Prostate gland (tissue), 2 donors: ENCODE data around the gene CFAP20DC. TPM values are rescaled to one million over a fixed set of nuclear protein-coding genes. Genes with fewer than 3 reads are reported as not detected.

ENCODE experiments used
- DNase-seq: peaks from one replicate; pipeline ENCODE4 v3.0.0-alpha.2; 2019; ENCODE audit warnings: low spot score
- H3K27ac ChIP-seq, 2 donors: fragments of 200-600 bp; sonication (generic); 2 replicates each; pipeline ENCODE4 v1.5.1; 2017 to 2019
- H3K27me3 ChIP-seq: fragments of 200-600 bp; sonication (generic); replicated peaks from 2 replicates; pipeline ENCODE4 v1.5.1; 2019; ENCODE audit not compliant: insufficient read depth
- H3K36me3 ChIP-seq, 2 donors: fragments of 200-600 bp; sonication (generic); 1 replicate in 1 of 2; 2 replicates in 1 of 2; pipeline versions ENCODE4 v1.5.1 to v1.8.1; 2017 to 2019
- H3K4me1 ChIP-seq: fragments of 200-600 bp; sonication (generic); replicated peaks from 2 replicates; pipeline ENCODE4 v1.5.1; 2019
- H3K4me3 ChIP-seq, 2 donors: fragments of 200-600 bp; sonication (generic); 2 replicates each; pipeline ENCODE4 v1.5.1; 2017 to 2019
- H3K9me3 ChIP-seq: fragments of 200-600 bp; sonication (generic); 2 replicates; pipeline ENCODE4 v1.5.1; 2017
- POLR2A ChIP-seq: fragments of 450-650 bp; IDR thresholded peaks from one replicate; pipeline ENCODE4 v1.6.1; 2016; ENCODE audit warnings: antibody characterized with exemption, mild to moderate bottlenecking
- POLR2AphosphoS5 ChIP-seq: sonication (generic); formaldehyde crosslinking; IDR thresholded peaks from one replicate; pipeline ENCODE4 v1.6.1; 2017; ENCODE audit warnings: antibody characterized with exemption
- WGBS: methylation state at CpG from one replicate; pipeline ENCODE4 v1.1.5; 2018; 5-methylcytosine and 5-hydroxymethylcytosine counted together
- intact Hi-C: fragments of 100-400 bp; cut with DNase I; formaldehyde crosslinking; loops from one replicate; pipeline ENCODE4 v1.14.2; 2022
- total RNA-seq, 2 donors: library from RNA; depleted of rRNA; stranded (reverse); fragments of >200 nt; gene quantifications; one replicate each; pipeline ENCODE4 v1.1.0, GENCODE V29; 2016
- TF ChIP-seq, protein P1 (sequence below), 4 experiments: fragments of 200-600 bp in 2 of 4; fragments of 450-650 bp in 2 of 4; sonication (generic) in 2 of 4; IDR thresholded peaks; 1 replicate in 3 of 4; 2 replicates in 1 of 4; pipeline ENCODE4 v1.5.1; 2016 to 2019; ENCODE audit warnings: antibody characterized with exemption in 4 of 4, mild to moderate bottlenecking in 2 of 4, moderate library complexity in 2 of 4

CFAP20DC gene
- total RNA-seq, 2 donors from 2014 or later, result 0.36 to 8.3 TPM

- 84% methylated on average over 2 of the region's 2 CpGs for WGBS
These were observed 6.4 kb downstream of the CFAP20DC start for GRCh38 chr3:59043391-59043790.

GRCh38 chr3:59040902-59041301, 8.9 kb downstream of the CFAP20DC start:
- Histone ChIP-seq H3K27ac (no peak overlapping the region), H3K4me1 (no peaks in the 10 kb centered on the region), H3K9me3 (no peaks in the 10 kb centered on the region), H3K4me3 (no peak overlapping the region), H3K27me3 (no peaks in the 10 kb centered on the region), H3K36me3 (no peaks in the 10 kb centered on the region)
- intact Hi-C loops, result no loop called here
- no peak for DNase-seq
- TF ChIP-seq POLR2AphosphoS5 (no peak), POLR2A (no peak)
- TF ChIP-seq, protein P1, sequence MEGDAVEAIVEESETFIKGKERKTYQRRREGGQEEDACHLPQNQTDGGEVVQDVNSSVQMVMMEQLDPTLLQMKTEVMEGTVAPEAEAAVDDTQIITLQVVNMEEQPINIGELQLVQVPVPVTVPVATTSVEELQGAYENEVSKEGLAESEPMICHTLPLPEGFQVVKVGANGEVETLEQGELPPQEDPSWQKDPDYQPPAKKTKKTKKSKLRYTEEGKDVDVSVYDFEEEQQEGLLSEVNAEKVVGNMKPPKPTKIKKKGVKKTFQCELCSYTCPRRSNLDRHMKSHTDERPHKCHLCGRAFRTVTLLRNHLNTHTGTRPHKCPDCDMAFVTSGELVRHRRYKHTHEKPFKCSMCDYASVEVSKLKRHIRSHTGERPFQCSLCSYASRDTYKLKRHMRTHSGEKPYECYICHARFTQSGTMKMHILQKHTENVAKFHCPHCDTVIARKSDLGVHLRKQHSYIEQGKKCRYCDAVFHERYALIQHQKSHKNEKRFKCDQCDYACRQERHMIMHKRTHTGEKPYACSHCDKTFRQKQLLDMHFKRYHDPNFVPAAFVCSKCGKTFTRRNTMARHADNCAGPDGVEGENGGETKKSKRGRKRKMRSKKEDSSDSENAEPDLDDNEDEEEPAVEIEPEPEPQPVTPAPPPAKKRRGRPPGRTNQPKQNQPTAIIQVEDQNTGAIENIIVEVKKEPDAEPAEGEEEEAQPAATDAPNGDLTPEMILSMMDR (IDR thresholded peaks at IDR 0.05), result no peak

More at GRCh38 chr3:59043391-59043790, 6.4 kb downstream of the CFAP20DC start:
- H3K4me3 ChIP-seq, result no peak overlapping the region
- no peak for TF ChIP-seq POLR2A
- TF ChIP-seq POLR2AphosphoS5, result no peak
- TF ChIP-seq, protein P1 (IDR thresholded peaks at IDR 0.05), result no peak
- no peaks in the 10 kb centered on the region for H3K36me3 ChIP-seq
- H3K4me1 ChIP-seq, result no peaks in the 10 kb centered on the region
- intact Hi-C loops, result no loop called here
- H3K27ac ChIP-seq, result no peak overlapping the region
- no peak for DNase-seq
- no peaks in the 10 kb centered on the region for H3K9me3 ChIP-seq
- no peaks in the 10 kb centered on the region for H3K27me3 ChIP-seq

DNA sequence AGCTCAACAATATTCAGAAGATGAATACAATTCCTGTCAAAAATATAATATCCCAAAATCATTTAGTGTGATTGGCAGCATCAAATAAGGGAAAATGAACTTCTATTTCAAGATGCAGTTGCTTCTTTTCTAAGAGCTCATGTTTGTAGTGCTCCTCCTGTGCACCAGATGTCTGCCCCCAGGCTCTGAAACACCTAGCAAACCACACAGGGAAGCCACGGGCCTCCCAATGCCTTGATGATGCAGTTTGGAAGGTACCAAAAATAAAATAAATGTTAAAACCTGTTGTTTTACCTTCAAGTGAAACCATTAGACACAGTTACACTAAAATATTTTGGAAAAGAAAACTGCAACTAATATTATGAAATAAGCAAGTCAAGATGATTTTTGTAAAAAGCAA, 22.2 kb downstream of the CFAP20DC start:
- Histone ChIP-seq H3K27ac (no peak overlapping the region), H3K36me3 (no peaks in the 10 kb centered on the region), H3K4me1 (no peaks in the 10 kb centered on the region), H3K4me3 (no peak overlapping the region), H3K27me3 (no peaks in the 10 kb centered on the region), H3K9me3 (no peaks in the 10 kb centered on the region)
- 76% methylated on average over 1 of the region's 1 CpG for WGBS
- DNase-seq, result no peak
- TF ChIP-seq POLR2A (no peak), POLR2AphosphoS5 (no peak)
- TF ChIP-seq, protein P1 (IDR thresholded peaks at IDR 0.05), result no peak
- intact Hi-C loops, result no loop called here

- no peaks in the 10 kb centered on the region for H3K36me3 ChIP-seq
- WGBS, result 66% methylated on average over 3 of the region's 3 CpGs
- no peaks in the 10 kb centered on the region for H3K27me3 ChIP-seq
- intact Hi-C loops, result no loop called here
- TF ChIP-seq, protein P1 (IDR thresholded peaks at IDR 0.05), result no peak
- TF ChIP-seq POLR2A (no peak), POLR2AphosphoS5 (no peak)
- no peaks in the 10 kb centered on the region for H3K4me1 ChIP-seq
- H3K27ac ChIP-seq, result no peak overlapping the region
- no peak overlapping the region for H3K4me3 ChIP-seq
- no peaks in the 10 kb centered on the region for H3K9me3 ChIP-seq
- DNase-seq, result no peak
These were observed 26.2 kb downstream of the CFAP20DC start for GRCh38 chr3:59023612-59024011.

GRCh38 chr3:59017617-59017984, 32.2 kb downstream of the CFAP20DC start:
- Histone ChIP-seq H3K9me3 (no peaks in the 10 kb centered on the region), H3K4me1 (no peaks in the 10 kb centered on the region), H3K27ac (no peak overlapping the region), H3K36me3 (no peaks in the 10 kb centered on the region), H3K4me3 (no peak overlapping the region), H3K27me3 (no peaks in the 10 kb centered on the region)
- WGBS, result 77% methylated on average over 2 of the region's 2 CpGs
- intact Hi-C loops, result no loop called here
- DNase-seq, result no peak
- TF ChIP-seq POLR2A, result no peak
- TF ChIP-seq, protein P1 (IDR thresholded peaks at IDR 0.05), result no peak
- no peak for TF ChIP-seq POLR2AphosphoS5
